ENCODE data around the gene CTTNBP2NL. TPM values are rescaled to one million over a fixed set of nuclear protein-coding genes. Genes with fewer than 3 reads are reported as not detected.

Gene CTTNBP2NL
- total RNA-seq, 1 experiment from 2014 or later = 38.8 TPM

GRCh38 chr1:112504001-112504660, 108.1 kb downstream of the CTTNBP2NL start:
- H3K27ac ChIP-seq (ENCODE audit: insufficient read length, low read depth, low read length) = no peak overlapping the region
- Mint-ChIP-seq H3K27me3 (ENCODE audit: low read depth) (peaks cover 91% of the 10 kb centered on the region), H3K9me3 (no peaks in the 10 kb centered on the region; a peak in 1 of 5 replicates), H3K27ac (no peak overlapping the region), H3K4me1 (peaks cover 16 to 43% of the 10 kb centered on the region in 2 experiments), H3K4me3 (no peak overlapping the region), H3K36me3 (ENCODE audit: insufficient read depth in 1 of 3, low read depth in 3 of 3) (no peaks in the 10 kb centered on the region)
- H2BK5ac ChIP-seq (ENCODE audit: insufficient read length, low read length) = no peak overlapping the region
- TF ChIP-seq CTCF (conservative IDR thresholded peaks at IDR 0.05) = no peak
- no peak overlapping the region for H2BK12ac ChIP-seq (ENCODE audit: insufficient read length, low read depth, low read length)
- H3K9me3 ChIP-seq (ENCODE audit: control insufficient read depth, low read depth, low read length) = no peaks in the 10 kb centered on the region
- H2BK15ac ChIP-seq (ENCODE audit: low read depth, low read length) = no peak overlapping the region
- H3K4me2 ChIP-seq (ENCODE audit: insufficient read depth, insufficient read length, low read length) = no peak overlapping the region
- H4K91ac ChIP-seq (ENCODE audit: insufficient read length, low read depth, low read length) = no peak overlapping the region
- H2AK5ac ChIP-seq (ENCODE audit: insufficient read length, low read length) = no peak overlapping the region
- no peaks in the 10 kb centered on the region for H4K20me1 ChIP-seq (ENCODE audit: control insufficient read depth, insufficient read depth, insufficient read length)
- peaks cover 21% of the 10 kb centered on the region for H3K23me2 ChIP-seq (ENCODE audit: insufficient read length, low read depth, low read length, poor library complexity, severe bottlenecking)
- no peak for DNase-seq
- H3K23ac ChIP-seq (ENCODE audit: insufficient read length, low read depth, low read length) = no peak overlapping the region
- H3T11ph ChIP-seq (ENCODE audit: low read length) = no peak overlapping the region
- no peaks in the 10 kb centered on the region for H3K79me1 ChIP-seq (ENCODE audit: insufficient read depth, low read depth, low read length, poor library complexity, severe bottlenecking)
- no peaks in the 10 kb centered on the region for H3K4me1 ChIP-seq (ENCODE audit: insufficient read depth, low read length)
- no peak overlapping the region for H3K56ac ChIP-seq (ENCODE audit: insufficient read length, low read depth, low read length)
- peaks cover 36% of the 10 kb centered on the region for H3K27me3 ChIP-seq (ENCODE audit: insufficient read depth, low read length)
- H3K79me2 ChIP-seq (ENCODE audit: insufficient read depth, low read length) = no peaks in the 10 kb centered on the region
- H2BK20ac ChIP-seq (ENCODE audit: low read depth, low read length, poor library complexity, severe bottlenecking) = no peak overlapping the region
- 100% methylated on average over 1 of the region's 11 CpGs for WGBS (ENCODE audit: extremely low coverage, insufficient read length, low lambda C conversion rate)
- H3K4ac ChIP-seq (ENCODE audit: low read depth, low read length) = no peak overlapping the region
- H2AFZ ChIP-seq (ENCODE audit: low read length) = no peak overlapping the region
- no peak overlapping the region for H4K8ac ChIP-seq (replicated peaks; ENCODE audit: insufficient read length, low read depth, low read length)
- H3K14ac ChIP-seq (ENCODE audit: insufficient read depth, low read length) = no peak overlapping the region; the same call in 1 of the 2 replicates
- H4K5ac ChIP-seq (ENCODE audit: insufficient read length, low read depth, low read length) = no peak overlapping the region
- no peak overlapping the region for H3K18ac ChIP-seq (ENCODE audit: insufficient read length, low read depth, low read length)
- no peak overlapping the region for H3K9ac ChIP-seq (ENCODE audit: extremely low read depth, insufficient read length, low read length)
- H2BK120ac ChIP-seq (ENCODE audit: low read depth, low read length, poor library complexity, severe bottlenecking) = no peak overlapping the region
